Activated naive CD4-positive, alpha-beta T cell treated with anti-CD3 and anti-CD28 coated beads, Interleukin-2, amount 50 U/mL, for 72 hours (primary cell): ENCODE data around the gene CACNA1E. TPM values are rescaled to one million over a fixed set of nuclear protein-coding genes. Genes with fewer than 3 reads are reported as not detected.
"Not testable (repeated sequence)": the region's sequence is repeated elsewhere in the genome, so short reads cannot be mapped to it uniquely, and the experiment has no call there.

Experiments used
- ATAC-seq, 2 donors: fragments of 150-1000 bp; cut with Tn5 transposase; 2 replicates each; pipeline ENCODE4 v1.10.0; 2021; ENCODE audit warnings: mild to moderate bottlenecking in 2 of 2, moderate library complexity in 2 of 2
- DNase-seq, 2 donors: peaks; one replicate each; pipeline ENCODE4 v3.0.0; 2021 to 2022; ENCODE audit warnings: low spot score in 2 of 2
- H3K27ac Mint-ChIP-seq, 2 donors: one replicate each; pipeline ENCODE4 v1.8.0; 2022; ENCODE audit warnings: mild to moderate bottlenecking in 2 of 2, mixed read lengths in 2 of 2
- H3K36me3 Mint-ChIP-seq, 2 donors: one replicate each; pipeline ENCODE4 v1.8.0; 2022; ENCODE audit warnings: mixed read lengths in 2 of 2
- H3K9me3 Mint-ChIP-seq, 2 donors: one replicate each; pipeline ENCODE4 v1.8.0; 2022; ENCODE audit warnings: mixed read lengths in 2 of 2
- total RNA-seq, 2 donors: library from RNA; stranded (reverse); gene quantifications; one replicate each; pipeline ENCODE4 v1.2.3, GENCODE V29; 2022

Gene CACNA1E
- total RNA-seq, 2 donors from 2014 or later, result 0.02 to 0.16 TPM

DNA sequence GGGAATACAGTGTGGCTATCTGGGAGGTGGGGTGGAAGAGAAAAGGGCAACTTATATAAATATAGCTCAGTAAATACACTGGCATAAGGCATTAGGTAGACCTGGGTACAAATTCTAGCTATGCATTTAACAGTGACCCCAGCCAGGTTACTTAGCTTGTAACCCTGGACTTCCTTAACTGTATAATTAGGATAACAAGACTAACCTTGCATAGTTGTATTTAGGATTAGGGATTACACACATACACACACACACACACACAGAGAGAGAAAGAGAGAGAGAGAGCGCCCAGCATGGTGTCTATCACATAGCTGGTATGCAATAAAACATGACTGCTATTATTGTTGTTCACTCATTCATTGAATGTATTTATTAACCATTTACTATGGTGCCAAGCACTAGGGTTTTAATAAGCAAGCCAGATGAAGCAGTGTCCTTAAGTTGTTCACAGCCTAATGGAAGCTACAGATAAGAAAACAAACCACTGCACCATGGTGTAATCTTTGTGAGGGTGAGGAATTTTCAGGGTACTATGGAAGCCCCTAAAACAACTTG, 326.8 kb downstream of the CACNA1E start:
- no peaks in the 10 kb centered on the region for H3K36me3 Mint-ChIP-seq
- no peak overlapping the region for H3K27ac Mint-ChIP-seq
- ATAC-seq (no peak), DNase-seq (no peak)
- H3K9me3 Mint-ChIP-seq, result no peaks in the 10 kb centered on the region

DNA sequence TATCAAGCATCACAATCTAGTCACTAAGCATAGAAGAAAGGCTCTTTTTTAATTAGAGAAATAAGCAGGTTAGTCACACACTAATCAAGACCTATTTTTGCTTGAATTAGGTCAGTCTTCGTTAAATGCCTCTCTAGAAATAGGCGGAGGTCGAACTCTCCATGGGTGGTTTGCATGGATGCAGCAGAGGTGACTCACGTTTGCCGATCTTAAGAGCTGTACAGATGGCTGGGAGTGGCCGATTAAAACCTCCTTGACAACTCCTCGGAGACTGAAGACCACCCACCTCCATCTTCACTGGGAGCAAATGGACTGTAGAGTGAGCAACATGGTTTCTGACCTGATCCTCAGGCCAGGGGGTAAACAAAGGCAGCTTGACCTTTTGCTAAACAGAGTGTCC, 328.9 kb downstream of the CACNA1E start:
- no peaks in the 10 kb centered on the region for H3K36me3 Mint-ChIP-seq
- ATAC-seq (no peak), DNase-seq (no peak)
- H3K9me3 Mint-ChIP-seq, result no peaks in the 10 kb centered on the region
- H3K27ac Mint-ChIP-seq, result no peak overlapping the region

DNA sequence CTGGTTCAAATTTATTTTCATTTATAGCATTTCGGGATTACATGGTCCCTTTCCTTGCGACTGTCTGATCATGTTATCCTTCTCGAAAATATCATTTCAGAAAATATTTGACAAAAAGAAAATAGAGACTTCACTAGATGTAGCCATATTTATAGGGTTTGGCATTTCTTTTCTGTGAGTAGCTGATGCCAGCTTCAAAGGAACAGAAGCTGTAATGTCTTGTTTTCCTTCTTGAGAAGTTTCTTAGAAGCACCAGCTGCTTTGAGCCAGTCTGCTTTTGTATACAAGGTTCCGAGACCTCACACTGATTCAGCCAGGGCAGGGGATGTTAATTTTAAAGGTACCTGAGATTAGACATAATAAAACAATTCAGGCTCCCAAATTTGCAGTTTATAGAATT, 329.9 kb downstream of the CACNA1E start:
- no peaks in the 10 kb centered on the region for H3K9me3 Mint-ChIP-seq
- H3K36me3 Mint-ChIP-seq, result no peaks in the 10 kb centered on the region
- ATAC-seq (no peak), DNase-seq (no peak)
- no peak overlapping the region for H3K27ac Mint-ChIP-seq

DNA sequence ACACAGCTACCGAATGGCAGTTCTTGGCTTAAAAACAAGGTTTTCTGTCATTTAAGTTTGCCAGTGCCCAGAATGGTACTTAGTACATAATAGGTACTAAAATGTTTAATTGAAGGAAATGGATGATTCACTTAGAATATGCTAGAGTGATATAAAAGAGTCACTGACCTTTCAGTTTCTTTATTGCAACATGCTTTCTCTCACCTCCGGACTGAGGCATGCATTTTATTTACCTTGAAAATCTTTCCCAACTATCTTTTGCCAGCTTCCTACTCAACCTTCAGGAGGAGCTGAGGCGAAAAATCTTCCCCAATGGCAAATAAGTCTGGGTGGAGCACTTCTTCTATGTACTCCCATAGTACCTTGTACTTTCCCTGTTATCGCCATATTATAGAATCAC, 333.3 kb downstream of the CACNA1E start:
- no peaks in the 10 kb centered on the region for H3K36me3 Mint-ChIP-seq
- DNase-seq (no peak), ATAC-seq (no peak)
- H3K27ac Mint-ChIP-seq, result no peak overlapping the region
- no peaks in the 10 kb centered on the region for H3K9me3 Mint-ChIP-seq

DNA sequence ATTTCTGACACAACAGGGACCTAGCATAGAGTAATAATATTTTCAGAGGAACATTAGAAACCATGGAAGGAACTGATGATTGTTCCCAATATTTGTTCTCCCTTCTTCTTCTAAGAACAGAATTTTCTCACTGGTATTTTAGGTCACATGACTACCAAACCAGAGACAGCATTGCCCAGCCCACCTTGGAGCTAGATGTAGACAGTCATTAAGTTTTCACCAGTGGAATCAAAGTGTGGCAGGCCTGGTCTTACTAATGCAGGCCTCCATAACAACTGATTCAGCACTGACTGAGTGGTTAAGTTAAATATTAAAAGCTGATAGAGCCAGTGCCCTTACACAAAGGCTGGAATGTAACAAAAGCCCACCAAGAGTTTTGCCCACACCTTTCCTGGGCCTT, 333.8 kb downstream of the CACNA1E start:
- no peaks in the 10 kb centered on the region for H3K36me3 Mint-ChIP-seq
- H3K9me3 Mint-ChIP-seq, result no peaks in the 10 kb centered on the region
- no peak overlapping the region for H3K27ac Mint-ChIP-seq
- DNase-seq, result no peak
- no peak for ATAC-seq

DNA sequence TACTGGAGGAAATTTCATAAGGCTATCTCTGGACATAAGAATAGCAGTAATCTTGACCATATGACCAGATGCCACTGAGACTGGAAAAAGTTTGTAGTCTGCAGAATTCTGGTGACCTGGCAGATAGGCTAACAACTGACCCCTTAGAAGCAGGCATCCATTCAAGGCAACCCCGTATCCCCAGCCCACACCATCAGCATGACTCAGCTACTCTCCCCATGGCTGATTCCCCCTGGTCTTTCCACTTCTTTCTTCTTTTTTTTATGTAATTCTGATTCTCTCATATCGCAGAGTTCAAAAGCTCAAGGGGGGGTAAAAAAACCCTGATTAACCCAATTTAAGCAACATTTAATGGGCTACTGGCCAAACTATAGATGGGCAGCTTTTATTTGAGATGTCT, 335.1 kb downstream of the CACNA1E start:
- H3K27ac Mint-ChIP-seq, result no peak overlapping the region
- DNase-seq (no peak), ATAC-seq (no peak)
- H3K36me3 Mint-ChIP-seq, result no peaks in the 10 kb centered on the region
- H3K9me3 Mint-ChIP-seq, result no peaks in the 10 kb centered on the region

DNA sequence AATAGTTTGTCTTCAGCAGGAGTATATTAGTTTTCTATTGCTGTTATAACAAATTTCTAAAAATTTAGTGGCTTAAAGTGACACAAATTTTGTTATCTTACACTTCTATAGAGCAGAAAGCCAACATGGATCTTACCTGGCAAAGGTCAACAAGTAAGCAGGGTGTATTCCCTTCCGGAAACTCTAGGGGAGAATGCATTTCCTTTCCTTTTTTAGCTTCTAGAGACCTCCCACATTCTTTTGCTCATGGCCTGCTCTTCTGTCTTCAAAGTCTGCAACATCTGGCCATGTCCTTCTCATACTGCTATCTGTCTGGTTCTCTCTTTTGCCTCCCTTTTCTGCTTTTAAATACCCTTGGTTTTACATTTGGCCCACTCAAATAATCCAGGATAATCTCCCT, 335.6 kb downstream of the CACNA1E start:
- Mint-ChIP-seq H3K9me3 (no peaks in the 10 kb centered on the region), H3K27ac (no peak overlapping the region), H3K36me3 (no peaks in the 10 kb centered on the region)
- ATAC-seq (no peak), DNase-seq (no peak)

DNA sequence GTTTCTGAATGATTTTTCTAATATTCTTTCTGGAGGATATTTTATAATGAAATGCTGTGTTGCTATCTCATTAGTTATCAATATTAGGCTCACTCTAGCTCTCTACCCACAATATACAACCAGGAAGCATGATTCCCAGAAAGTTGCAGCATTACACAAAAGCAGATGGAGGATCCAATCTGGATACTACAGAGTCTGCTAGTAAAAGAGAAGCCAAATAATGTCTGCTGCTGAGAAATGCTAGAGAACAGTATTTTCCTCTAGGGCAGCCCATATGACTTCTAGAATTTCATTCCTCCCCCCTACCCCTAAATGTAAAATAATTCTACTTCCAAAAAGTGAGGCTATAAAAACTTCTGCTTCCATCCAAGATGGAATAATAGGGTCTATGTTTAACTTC, 338.4 kb downstream of the CACNA1E start:
- Mint-ChIP-seq H3K27ac (no peak overlapping the region), H3K9me3 (peaks cover 2% of the 10 kb centered on the region in 2 donors), H3K36me3 (peaks cover 2 to 3% of the 10 kb centered on the region in 2 donors)
- DNase-seq, result no peak
- ATAC-seq, result no peak

DNA sequence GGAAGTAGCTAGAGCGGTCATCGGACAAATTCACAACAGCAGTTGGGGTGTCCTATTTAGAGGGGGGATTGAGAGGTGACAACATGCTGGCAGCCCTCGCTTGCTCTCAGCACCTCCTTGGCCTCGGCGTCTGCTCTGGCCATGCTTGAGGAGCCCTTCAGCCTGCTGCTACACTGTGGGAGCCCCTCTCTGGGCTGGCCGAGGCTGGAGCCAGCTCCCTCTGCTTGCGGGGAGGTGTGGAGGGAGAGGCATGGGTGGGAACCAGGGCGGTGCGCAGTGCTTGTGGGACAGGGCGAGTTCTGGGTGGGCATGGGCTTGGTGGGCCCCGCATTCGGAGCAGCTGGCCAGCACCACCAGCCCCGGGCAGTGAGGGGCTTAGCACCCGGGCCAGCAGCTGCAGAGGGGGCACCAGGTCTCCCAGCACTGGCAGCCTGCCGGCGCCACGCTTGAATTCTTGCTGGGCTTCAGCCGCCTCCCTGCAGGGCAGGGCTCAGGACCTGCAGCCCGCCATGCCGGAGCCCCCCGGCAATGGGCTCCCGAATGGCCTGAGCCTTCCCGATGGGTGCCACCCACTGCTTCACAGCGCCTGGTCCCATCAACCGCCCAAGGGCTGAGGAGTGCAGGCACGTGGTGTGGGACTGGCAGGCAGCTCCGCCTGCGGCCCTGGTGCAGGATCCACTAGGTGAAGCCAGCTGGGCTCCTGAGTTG, 349.0 kb downstream of the CACNA1E start:
- H3K27ac Mint-ChIP-seq, ATAC-seq, H3K36me3 Mint-ChIP-seq, DNase-seq: not testable (repeated sequence)
- H3K9me3 Mint-ChIP-seq, result peaks cover 18 to 25% of the 10 kb centered on the region in 2 donors

DNA sequence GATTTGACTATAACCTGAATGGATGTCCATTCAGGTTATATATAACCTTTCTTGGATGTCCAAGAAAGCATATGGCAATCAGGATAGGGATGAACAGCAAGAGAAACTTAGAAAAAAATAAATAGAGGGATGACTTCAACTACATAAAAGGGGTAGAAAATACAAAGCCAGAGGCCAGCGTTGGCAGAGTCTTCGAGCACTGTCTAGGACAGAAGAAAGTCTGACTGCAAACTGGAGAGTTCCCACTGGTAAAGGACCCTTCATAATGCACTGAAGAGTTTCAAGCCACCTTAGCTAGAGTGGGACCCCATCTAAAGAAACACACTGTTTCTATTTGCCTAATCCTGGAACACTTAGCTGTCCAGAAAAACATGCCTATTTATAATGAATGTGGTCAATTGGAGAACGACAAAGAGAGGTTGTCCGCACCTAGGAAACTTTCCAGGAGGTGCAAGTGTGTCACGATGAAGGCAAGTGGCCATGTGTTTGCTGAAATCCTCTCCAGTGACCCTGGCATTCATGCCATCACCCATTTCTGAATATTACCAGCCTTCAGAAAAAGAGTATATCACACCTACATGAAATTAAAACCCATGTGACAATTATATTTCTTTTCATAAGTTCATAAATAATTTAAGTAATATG, 362.8 kb downstream of the CACNA1E start:
- Mint-ChIP-seq H3K9me3 (peaks cover 0 to 9% of the 10 kb centered on the region in 2 donors), H3K36me3 (no peaks in the 10 kb centered on the region), H3K27ac (no peak overlapping the region)
- no peak for DNase-seq
- no peak for ATAC-seq

DNA sequence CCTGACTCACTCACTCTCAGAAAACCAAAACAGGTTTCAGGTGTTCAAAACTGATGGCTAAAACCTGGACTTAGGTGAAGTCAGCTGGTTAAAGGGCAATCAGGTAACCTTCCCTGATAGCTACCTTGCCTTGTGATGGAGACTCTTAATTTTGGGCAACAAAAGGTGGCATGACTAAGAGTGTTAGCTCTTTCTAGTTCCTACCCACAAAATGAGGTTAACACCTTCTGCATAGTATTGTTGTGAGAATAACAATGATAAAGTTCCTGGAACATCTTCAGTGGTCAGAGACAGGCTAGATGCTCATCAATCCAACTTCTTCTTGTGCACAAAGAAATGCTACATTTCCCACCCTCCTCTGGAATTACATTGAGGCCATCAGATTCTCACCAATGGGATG, 363.4 kb downstream of the CACNA1E start:
- no peaks in the 10 kb centered on the region for H3K36me3 Mint-ChIP-seq
- H3K27ac Mint-ChIP-seq, result no peak overlapping the region
- ATAC-seq (peak in 1 of 2 donors; percentile 89), DNase-seq (no peak)
- H3K9me3 Mint-ChIP-seq, result peaks cover 1 to 12% of the 10 kb centered on the region in 2 donors

DNA sequence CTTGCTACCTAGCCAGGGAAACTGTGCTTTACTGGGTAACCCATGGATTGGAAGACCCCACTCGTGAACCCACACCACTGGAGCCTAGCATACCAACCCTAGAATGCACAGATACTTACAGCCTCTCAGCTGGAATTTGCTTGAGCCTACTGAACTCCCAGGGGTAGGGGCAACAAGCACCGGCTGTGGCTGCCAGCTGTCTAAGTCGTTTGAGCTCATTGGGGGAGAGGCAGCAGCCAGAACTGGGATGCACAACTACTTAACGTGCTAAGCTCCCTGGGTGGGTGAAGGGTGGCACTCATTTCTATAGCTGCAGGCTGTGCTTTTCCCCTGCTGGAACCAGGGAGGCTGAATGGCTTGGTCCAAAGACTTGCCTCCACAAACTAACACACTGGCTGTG, 365.8 kb downstream of the CACNA1E start:
- Mint-ChIP-seq H3K27ac (no peak overlapping the region), H3K36me3 (peaks cover 0 to 5% of the 10 kb centered on the region in 2 donors), H3K9me3 (peaks cover 13 to 16% of the 10 kb centered on the region in 2 donors)
- no peak for DNase-seq
- ATAC-seq, result no peak

DNA sequence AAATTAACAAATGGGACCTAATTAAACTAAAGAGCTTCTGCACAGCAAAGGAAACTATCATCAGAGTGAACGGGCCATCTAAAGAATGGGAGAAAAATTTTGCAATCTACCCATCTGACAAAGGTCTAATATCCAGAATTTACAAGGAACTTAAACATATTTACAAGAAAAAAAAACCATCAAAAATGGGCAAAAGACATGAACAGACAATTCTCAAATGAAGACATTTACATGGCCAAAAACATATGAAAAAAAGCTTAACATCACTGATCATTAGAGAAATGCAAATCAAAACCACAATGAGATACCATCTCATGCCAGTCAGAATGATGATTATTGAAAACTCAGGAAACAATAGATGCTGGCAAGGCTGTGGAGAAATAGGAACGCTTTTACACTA, 370.9 kb downstream of the CACNA1E start:
- H3K9me3 Mint-ChIP-seq, result peaks cover 14 to 16% of the 10 kb centered on the region in 2 donors
- H3K27ac Mint-ChIP-seq, H3K36me3 Mint-ChIP-seq, ATAC-seq, DNase-seq: not testable (repeated sequence)

DNA sequence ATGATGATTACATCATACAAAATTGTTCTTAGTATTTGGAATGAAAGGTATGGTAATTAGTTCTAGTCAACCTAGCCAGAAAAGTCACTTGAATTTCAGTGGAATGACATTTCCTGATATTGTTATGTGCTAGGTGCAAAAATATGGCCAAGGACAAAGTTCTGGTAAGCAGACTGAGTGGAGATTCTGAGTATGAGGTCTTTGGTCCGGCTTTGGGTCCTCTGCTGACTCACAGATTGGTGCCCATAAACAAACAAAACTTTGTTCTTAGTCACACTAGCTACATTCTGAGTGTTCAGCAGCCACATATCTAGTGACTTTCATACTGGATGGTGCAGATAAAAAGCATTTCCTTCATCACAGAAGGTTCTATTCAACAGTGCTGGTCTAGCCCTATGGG, 372.1 kb downstream of the CACNA1E start:
- H3K27ac Mint-ChIP-seq, result no peak overlapping the region
- DNase-seq (no peak), ATAC-seq (no peak)
- H3K36me3 Mint-ChIP-seq, result peaks cover 0 to 6% of the 10 kb centered on the region in 2 donors
- H3K9me3 Mint-ChIP-seq, result peaks cover 8 to 14% of the 10 kb centered on the region in 2 donors
